Right hindlimb (tissue), 1 donor: ENCODE data around the gene CCL13.

Experiments used
- DNase-seq: peaks from one replicate; pipeline ENCODE4 v3.0.0-alpha.2; 2018

Gene CCL13

DNA sequence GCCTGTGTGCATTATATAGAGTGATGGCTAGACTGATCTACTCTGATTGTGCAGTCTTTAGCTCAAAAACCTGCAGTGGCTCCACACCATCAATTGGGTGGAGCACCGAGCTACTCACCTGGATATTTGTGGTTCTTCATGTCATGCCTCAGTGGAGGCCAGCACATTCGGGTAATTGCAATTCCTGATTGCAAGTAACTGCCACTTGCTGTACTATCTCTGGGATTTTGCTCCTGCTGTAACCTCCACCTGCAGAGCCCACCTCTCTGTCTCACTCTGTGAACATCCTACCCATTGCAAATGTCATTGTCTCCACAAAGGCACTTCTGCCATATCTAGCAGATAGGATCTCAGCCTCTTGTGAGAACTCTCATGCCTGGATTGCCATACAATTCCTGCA is 8.5 kb downstream of the CCL13 start:
- DNase-seq = no peak

DNA sequence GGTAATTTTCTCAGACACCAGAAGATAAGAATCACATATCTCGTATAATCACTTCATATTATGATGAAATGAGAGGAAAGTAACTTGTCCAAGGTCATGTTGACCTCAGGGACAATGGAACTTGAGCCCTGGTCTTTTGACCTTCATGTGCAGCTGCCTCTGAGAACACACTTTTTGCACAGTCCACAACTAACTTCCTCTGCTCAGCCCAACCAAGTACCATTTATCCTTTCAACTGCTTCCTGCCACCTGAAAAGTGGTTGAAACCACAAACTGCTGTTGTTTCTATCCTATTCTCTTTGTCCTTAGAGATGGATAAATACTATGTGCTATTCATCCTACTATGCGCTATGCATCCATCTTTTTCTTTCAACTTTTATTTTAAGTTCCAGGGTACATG is 9.1 kb downstream of the CCL13 start:
- DNase-seq = no peak

DNA sequence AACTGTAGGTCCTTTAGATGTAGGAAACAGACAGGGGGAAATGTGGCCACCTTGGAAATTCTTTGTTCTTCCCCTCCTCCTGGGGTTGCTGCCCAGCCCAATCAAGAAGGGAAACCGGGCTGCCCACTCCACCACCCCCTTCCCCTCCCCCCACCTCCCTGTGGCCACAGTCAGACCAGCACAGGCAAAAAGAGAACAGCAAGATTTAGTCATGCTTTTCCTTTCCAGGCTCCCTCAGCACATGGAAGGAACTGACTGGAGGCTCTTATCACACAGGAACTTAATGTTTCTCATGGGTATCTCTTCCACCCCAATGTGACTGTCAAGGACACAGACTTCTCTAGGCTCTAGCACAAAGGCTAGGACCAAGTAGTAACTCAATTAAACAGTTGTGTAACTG is 9.7 kb downstream of the CCL13 start:
- no peak for DNase-seq

- DNase-seq = no peak
Observed at GRCh38 chr17:34366529-34367107, 10.3 kb downstream of the CCL13 start.

DNA sequence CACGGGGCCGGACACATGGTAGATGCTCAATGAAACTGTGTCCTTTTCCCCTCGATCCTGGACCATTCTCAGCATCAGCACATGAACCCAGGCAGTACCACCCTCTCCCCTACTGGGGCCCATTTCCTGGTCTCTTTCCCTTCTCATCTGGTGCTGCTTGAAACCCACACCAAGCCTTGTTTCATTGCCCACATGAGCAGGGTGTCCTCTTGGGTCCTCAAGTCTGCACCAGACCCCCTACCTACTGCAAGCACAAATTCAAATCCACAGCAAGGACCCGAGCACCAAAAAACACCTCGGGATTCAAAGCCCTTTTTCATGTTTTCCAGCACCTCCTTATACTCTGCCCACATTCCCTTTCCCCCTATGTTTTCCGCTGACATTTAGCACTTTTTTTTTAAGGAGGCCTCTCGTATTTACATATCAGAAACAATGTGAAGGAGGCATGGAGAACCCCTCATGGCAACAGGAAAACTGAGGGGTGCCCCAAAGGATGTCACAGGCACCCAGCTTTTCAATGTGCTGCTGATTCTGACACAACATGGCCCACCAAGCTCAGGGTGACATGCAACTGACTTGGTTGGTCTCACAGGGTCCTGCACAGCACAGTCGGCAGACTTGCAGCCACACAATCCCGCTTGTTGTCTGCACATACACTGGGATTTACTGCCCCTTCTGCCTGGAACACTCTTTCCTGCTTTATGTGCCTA is 11.4 kb downstream of the CCL13 start:
- DNase-seq = no peak

GRCh38 chr17:34368196-34368945 is 12.1 kb downstream of the CCL13 start:
- DNase-seq = no peak

GRCh38 chr17:34368946-34369500 is 12.7 kb downstream of the CCL13 start:
- DNase-seq = no peak

DNA sequence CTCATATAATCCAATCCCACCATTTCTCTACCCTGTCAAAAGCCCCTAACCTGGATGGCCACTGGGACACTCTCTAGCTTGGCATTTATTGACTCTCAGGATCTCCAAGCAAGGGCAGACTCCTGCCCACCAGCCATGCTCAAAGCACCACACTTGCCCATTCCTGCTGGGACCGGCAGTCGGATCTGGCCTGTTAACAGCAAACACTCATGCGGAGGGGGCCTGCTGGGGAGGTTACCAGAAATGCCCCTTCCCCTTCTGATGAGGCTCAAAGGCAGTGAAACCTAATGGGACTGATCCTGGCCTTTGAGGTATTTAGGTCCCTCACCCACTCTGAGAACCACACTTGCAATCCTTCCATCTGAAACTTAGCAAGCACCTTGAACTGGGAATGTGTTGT is 13.3 kb downstream of the CCL13 start:
- DNase-seq = no peak

DNA sequence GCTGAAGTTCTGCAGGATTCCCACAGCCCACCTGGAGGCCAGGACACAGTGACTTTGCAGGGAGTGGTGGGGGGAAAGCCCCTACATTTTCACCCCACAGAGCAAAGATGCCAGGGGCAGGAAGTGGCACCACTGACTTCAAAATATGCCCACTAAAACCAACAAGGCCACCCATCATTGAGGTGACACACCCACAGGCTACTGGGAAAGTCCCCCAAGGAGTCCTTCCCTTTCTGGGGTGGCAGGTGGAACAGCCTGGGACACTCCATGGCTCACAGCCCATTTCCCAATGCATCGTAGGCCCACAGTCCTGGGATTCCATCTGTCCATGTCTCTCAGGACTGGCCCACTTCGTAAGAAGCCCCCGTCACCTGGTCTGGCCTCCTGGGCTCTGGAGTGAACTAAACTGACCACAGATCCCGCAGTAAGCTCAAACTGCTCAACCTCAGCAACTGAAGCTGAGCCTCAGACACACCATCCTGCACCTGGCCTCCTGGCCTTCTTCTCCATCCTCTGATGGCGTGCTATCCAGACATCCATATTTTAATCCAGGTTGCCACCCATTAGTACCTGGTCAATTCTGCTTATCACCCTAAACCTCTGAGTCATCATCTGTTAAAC is 14.2 kb downstream of the CCL13 start:
- no peak for DNase-seq

DNA sequence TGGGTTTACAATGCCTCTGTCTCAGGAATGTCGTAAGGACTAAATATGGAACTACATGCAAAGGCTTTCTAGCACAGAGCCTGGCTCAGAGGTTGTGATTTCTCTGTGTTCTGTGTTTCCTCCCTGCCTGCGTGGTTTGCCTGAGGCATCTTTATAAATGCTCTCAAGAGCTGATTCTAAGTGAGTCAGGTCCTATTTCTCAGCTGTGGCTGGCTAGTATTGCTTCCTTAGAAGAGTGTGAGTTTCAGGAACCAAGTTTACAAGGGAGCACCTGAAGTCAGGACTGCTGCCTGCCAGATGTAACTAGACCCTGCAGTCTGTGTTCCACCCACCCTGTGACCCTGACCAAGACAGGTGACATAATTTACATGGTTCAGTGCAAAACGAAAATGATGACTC is 14.7 kb downstream of the CCL13 start:
- no peak for DNase-seq

- no peak for DNase-seq
Observed at GRCh38 chr17:34371405-34372100, 15.3 kb downstream of the CCL13 start.

DNA sequence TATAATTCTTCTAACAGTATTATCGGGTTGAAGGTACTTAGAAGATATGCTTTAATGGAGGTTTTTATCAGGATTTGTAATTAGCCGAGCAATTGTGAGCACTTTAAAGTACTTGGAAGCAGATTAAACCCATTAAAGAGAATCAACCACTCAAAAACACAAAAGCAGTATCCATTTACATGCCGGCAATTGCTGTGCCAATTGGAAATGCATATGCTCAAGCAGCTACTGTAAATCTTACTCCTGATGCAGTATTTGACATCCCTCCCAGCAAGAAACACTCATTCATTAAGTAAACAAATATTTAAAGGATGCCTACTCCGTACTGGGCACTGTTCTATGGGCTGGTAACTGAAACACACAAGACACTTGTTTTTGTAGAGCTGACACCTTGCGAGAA is 18.2 kb downstream of the CCL13 start:
- DNase-seq = no peak

GRCh38 chr17:34375426-34375997 is 19.2 kb downstream of the CCL13 start:
- DNase-seq = no peak

- no peak for DNase-seq
Observed at GRCh38 chr17:34377078-34377823, 21.0 kb downstream of the CCL13 start.

GRCh38 chr17:34378664-34379101 is 22.4 kb downstream of the CCL13 start:
- DNase-seq = no peak

GRCh38 chr17:34379868-34380267 is 23.6 kb downstream of the CCL13 start:
- DNase-seq = no peak

- DNase-seq = no peak
Observed at GRCh38 chr17:34382621-34383124, 26.4 kb downstream of the CCL13 start.

GRCh38 chr17:34383216-34383615 is 26.9 kb downstream of the CCL13 start:
- no peak for DNase-seq

DNA sequence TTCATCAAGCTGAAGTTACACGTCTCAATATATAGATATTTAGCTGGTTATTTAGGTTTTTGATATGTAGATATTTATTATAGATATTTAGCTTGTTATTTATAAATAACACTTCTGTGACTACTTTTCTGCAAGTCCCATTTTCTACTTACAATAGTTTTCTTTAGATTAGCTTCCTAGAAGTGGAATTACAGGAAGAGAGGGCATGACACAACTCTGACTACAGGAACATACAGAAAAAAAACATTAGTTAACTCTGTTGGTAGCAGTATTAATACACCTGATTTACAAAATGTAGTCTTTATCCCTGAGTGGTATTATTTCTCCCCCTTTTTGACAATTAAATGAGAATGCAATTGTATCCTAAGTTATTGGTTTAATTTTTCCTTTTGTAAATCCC is 28.0 kb downstream of the CCL13 start:
- no peak for DNase-seq

DNA sequence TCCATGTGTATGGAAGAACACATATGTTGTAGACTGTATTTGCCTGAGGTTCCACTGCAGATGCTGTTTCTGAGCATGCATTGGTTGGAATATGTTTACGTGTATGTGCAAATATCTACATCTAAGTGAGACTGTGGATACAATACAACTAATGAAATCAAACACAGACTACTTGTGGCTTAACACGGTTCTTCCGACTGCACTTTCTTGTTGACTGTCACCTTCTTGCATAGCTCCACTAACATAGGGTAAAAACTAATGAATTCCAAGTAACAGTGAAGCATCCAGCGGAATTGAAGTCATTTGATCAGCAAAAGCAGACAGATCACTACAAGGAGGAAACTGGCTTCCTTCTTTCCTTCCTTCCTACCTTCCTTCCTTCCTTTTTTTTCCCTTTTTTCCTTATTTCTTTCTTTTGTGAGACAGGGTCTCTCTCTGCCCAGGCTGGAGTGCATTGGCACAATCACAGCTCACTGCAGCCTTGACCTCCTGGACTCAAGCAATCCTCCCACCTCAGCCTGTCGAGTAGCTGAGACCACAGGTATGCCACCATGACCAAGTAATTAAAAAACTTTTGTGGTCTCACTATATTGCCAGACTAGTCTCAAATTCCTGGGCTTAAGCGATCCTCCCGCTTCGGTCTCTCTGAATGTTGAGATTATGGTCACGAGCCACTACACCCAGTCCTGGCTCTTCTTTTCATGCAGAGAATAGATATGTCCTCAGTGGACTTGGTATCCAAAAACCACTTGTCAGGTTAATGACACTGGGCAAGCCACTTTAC is 28.7 kb downstream of the CCL13 start:
- no peak for DNase-seq

DNA sequence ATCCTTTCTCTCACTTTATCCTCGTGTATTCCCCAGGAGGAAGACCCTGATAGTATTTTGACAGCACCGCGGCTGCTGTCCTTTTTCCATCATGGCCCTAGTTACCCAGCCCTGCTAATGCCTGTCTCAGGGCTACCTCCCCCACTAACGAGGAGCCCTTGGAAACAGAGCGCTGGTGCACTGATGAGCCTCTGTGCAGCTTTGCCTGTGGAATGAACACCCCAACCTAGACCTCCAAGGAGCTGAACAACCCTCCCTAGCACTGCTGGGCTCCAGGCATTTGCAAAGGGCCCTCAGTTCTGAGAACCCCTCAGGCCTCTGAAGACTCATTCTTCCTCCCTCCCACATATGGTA is 30.0 kb downstream of the CCL13 start:
- no peak for DNase-seq
